Stimulated activated CD8-positive, alpha-beta memory T cell treated with anti-CD3 and anti-CD28 coated beads, Interleukin-12 subunit alpha, Interleukin-12 subunit beta, amount 100 ng/mL, for 1 hour (primary cell): ENCODE results near the gene ARRDC3.
"Not testable (repeated sequence)": the region's sequence is repeated elsewhere in the genome, so short reads cannot be mapped to it uniquely, and the experiment has no call there.

Experiments
- DNase-seq: peaks from one replicate; pipeline ENCODE4 v3.0.0-alpha.2; 2020; ENCODE audit warnings: low read depth

Gene ARRDC3

GRCh38 chr5:91359962-91360609, 23.0 kb downstream of the ARRDC3 start:
- DNase-seq: no peak

DNA sequence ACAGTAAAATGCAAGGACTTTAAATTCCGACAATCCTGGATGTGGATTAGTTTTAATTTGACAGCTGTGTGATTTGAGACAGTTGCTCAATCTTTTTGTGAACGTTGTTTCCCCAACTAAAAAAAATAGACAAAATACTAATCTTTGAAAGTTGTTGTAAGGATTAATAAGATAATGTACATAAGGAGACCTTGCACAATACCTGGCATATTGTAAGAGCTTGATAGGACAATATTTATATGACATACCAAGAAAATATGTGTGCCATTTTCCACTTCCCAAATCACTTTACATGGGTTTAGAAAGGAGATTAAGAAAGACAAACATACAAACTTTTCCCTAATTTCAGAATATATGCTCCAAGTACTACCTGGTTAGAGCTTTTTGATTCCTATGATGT, 25.3 kb downstream of the ARRDC3 start:
- DNase-seq: no peak

DNA sequence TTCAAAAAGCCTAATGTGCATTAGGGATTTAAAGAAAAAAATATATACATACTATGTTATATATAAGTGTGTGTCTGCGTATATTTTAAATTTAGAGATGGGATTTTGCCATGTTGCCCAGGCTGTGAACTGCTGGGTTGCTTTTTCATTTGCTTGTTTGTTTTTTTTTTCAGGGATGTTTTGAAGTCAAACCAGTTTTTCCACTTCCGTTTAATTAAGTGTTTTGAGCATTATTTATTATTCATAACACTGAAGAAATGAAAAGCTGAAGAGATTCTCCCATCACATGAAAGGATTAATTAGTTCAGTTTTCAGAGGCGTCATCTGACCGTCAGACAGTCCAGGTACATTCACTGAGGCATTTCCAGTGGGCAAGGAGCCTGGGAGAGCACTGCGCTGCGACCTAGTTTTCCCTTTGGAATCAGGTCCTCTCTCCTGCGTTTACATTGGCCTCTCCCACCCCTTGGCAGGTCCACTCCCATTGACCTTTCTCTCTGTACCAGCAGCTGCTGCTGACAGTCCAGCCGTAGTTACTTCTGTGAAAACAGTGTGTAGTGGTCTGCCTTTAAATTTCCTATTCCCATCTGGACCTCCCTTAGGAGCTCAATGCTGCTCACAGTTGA, 26.0 kb downstream of the ARRDC3 start:
- DNase-seq: no peak

- DNase-seq: not testable (repeated sequence)
These were observed 28.2 kb downstream of the ARRDC3 start for GRCh38 chr5:91354867-91355266.

DNA sequence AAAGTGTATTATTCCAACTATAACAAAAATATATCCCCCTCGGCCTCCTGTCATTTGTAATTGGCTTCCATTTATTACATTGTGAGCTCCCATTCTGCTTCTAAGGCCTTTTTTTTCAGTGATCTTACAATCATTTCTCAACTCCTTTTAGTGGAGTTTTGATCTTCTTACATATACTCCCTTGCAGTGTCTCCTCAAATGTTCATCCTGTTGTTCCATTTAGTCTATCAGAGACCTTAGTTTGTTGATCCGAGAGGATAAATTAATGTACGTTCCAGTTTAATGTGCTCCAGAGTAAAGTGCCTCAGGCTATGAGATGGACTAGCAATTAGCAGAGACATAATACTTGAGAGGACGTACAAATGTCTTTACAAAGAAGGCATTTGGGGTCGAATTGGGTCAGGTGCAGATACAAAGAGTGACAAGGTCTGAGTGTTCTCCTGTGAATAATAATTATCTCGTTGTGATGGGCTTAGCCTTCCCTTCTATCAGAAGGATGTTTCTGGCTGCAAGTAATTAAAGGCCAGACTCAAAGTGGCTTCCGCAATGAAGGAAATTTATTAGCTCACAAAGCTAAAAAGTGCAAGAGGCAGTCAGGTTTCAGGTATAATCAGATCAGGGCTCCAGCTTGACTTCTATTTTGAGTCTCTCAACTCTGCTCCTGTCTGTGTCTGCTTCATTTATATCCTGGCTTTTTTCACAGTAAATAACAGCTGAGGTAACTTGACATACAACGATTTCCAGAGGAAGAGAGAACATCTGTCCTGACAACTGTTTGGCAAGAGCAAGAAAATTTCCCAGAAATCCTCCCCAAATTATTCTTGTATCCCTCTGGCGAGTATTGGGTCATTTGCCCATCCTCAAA, 30.1 kb downstream of the ARRDC3 start:
- DNase-seq: no peak

DNA sequence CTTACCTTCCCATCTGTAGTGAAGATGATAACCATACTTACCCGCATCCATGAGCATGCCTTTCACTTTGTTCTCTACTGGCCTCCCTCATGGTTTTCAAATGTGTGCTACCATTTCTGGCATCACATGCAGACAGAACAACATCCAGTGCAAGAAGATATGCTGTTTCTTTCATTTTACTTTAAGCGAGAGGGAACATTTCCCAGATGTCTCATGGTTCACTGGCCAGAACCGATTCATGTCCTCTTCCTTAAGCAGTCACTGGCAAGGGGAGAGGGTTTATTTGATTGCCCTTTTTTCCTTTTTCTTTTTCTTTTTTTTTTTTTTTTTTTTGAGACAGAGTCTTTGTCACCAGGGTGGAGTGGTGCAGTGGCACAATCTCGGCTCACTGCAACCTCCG, 37.7 kb downstream of the ARRDC3 start:
- DNase-seq: no peak

DNA sequence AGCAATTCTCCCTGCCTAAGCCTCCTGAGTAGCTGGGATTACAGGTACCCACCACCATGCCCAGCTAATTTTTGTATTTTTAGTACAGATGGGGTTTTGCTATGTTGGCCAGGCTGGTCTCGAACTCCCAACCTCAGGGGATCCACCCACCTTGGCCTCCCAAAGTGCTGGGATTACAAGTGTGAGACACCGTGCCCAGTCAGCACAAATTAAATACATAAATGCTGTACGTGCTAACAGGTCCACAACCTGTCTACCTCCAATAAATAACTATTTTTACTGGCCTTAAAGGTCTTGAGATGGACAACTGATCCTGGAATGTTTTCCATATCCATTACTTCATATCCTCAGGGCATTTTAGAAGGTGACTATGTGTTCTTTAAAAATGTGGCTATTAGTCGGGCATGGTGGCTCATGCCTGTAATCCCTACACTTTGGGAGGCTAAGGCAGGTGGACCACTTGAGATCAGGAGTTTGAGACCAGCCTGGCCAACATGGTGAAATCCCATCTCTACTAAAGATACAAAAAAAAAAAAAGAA, 38.4 kb downstream of the ARRDC3 start:
- not testable (repeated sequence) for DNase-seq

DNA sequence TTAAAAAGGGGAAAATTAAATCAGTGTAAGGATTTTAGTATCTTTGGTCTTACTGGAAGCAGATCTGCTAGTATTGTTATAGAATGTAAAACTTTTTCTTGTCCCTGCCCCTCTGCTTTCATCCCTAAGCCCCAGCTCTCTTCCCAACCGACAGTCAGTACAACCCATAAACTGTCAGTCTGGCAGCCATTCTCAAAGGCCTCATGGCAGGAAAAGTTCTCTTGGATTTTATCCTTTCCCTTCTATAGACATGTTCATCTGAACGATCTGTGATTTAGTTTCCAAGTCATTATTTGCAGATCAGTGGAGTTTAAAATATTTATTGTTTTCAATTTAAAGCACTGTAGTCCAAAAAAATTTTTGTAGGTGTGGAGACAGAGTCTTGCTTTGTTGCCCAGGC, 39.2 kb downstream of the ARRDC3 start:
- DNase-seq: no peak

- not testable (repeated sequence) for DNase-seq
These were observed 40.2 kb downstream of the ARRDC3 start for GRCh38 chr5:91342931-91343330.

- no peak for DNase-seq
These were observed 42.0 kb downstream of the ARRDC3 start for GRCh38 chr5:91341154-91341553.

DNA sequence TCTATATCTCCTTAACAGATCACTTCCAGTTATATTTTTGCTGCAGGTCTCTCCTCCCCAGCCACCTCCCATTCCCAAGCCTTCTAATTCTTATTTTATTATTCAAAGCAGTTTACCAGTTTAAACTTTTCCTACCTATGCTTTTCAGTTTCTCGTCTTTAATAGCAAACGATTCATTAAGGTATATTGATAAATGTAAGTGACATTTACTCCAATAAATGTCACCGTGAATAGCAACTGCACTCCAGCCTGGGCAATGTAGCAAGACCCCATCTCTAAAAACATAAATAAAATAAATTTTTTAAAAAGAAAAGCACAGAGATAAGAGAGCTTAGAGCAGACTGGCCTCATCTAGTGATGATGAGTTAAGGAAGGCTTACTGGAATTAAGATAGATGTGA, 42.6 kb downstream of the ARRDC3 start:
- no peak for DNase-seq

GRCh38 chr5:91339063-91339705, 43.9 kb downstream of the ARRDC3 start:
- DNase-seq: no peak

DNA sequence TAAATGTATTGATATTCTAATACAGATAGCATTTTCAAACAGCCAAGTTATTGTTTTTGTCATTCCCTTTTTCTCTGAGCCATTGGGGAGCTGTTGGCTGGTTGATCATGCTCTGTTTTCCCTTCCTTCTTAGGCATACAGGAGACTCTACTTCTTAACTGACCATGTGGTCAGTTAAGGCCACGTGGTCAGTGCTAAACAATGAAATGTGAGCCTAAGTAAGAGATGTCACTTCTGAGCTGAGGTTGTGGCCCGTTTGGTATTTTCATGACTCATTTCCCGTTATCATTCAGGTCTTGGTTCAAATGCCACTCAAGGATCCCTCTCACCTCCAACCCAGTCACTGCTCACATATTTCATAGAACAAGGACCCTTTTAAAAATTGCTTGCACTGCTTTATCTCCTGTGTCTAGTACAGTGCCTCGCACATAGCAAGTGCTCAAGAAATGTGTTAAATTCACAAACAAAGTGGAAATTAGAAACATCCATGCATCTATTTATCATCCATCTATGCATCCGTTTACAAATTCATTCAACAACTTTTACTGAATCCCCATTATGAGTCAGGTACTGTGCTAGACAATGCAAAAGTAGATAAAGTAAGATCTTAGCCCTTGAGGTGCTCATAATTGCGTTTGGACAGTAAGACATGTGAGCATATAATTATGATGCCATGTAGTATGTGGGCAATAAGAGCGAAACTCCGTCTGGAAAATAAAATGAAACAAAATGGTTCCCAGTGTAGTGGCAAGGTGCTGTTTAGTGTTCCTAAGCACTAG, 50.7 kb downstream of the ARRDC3 start:
- no peak for DNase-seq

GRCh38 chr5:91331705-91332104, 51.4 kb downstream of the ARRDC3 start:
- DNase-seq: no peak

GRCh38 chr5:91329283-91329682, 53.8 kb downstream of the ARRDC3 start:
- no peak for DNase-seq

GRCh38 chr5:91328743-91329142, 54.4 kb downstream of the ARRDC3 start:
- no peak for DNase-seq

DNA sequence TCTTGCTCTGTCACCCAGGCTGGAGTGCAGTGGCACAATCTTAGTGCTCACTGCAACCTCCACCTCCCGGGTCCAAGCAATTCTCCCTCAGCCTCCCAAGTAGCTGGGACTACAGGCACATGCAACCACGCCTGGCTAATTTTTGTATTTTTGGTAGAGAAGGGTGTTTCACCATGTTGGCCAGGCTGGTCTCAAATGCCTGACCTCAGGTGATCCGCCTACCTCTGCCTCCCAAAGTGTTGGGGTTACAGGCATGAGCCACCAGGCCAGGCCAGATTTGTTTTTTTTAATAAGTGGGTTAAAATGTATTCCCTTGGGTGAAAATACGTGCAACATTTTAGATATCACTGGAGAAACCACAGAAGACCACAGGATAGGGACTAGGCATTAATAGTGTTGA, 60.1 kb downstream of the ARRDC3 start:
- not testable (repeated sequence) for DNase-seq

GRCh38 chr5:91319667-91320066, 63.5 kb downstream of the ARRDC3 start:
- DNase-seq: no peak

DNA sequence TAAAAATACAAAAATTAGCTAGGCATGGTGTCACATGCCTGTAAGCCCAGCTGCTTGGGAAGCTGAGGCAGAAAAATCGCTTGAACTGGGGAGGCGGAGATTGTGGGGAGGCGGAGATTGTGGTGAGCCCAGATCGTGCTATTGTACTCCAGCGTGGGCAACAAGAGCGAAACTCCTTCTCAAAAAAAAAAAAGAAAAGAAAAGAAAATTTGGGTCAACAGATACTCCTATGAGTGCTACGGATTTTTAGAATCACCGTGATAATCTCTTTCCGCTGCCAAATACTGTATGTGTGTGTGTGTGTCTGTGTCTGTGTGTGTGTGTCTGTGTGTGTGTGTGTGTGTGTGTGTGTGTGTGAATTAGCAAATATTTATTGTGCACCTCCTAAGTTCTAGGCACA, 64.4 kb downstream of the ARRDC3 start:
- DNase-seq: no peak
